BLaER1 treated with 17β-estradiol and CSF1 and Interleukin-3, amounts not matched to agents 10 nM and 100 nM (cell line): ENCODE data around the gene CDH23.

Experiments used
- H3K27ac ChIP-seq, 11 experiments: shearing (Covaris generic); formaldehyde crosslinking; 2 replicates each; pipeline ENCODE4 v1.8.1; 2022
- H3K27me3 ChIP-seq, 11 experiments: shearing (Covaris generic); formaldehyde crosslinking; 2 replicates each; pipeline ENCODE4 v1.8.1; 2022
- H3K36me3 ChIP-seq, 11 experiments: shearing (Covaris generic); formaldehyde crosslinking; 2 replicates each; pipeline ENCODE4 v1.8.1; 2022
- H3K4me1 ChIP-seq, 10 experiments: shearing (Covaris generic); formaldehyde crosslinking; 2 replicates each; pipeline ENCODE4 v1.8.1; 2022
- H3K4me2 ChIP-seq, 11 experiments: shearing (Covaris generic); formaldehyde crosslinking; 2 replicates each; pipeline ENCODE4 v1.8.1; 2022
- H3K4me3 ChIP-seq, 10 experiments: shearing (Covaris generic); formaldehyde crosslinking; 2 replicates each; pipeline ENCODE4 v1.8.1; 2022
- H3K9ac ChIP-seq, 11 experiments: shearing (Covaris generic); formaldehyde crosslinking; 2 replicates each; pipeline ENCODE4 v1.8.1; 2022
- H3K9me3 ChIP-seq, 11 experiments: shearing (Covaris generic); formaldehyde crosslinking; replicated peaks in 1 of 11; 2 replicates each; pipeline ENCODE4 v1.8.1; 2022
- H4K20me1 ChIP-seq, 11 experiments: shearing (Covaris generic); formaldehyde crosslinking; 2 replicates each; pipeline ENCODE4 v1.8.1; 2022
- Cebpa-rat ChIP-seq, 11 experiments: shearing (Covaris generic); IDR thresholded peaks; 2 replicates each; pipeline ENCODE4 v1.8.1; 2022

The CDH23 gene

DNA sequence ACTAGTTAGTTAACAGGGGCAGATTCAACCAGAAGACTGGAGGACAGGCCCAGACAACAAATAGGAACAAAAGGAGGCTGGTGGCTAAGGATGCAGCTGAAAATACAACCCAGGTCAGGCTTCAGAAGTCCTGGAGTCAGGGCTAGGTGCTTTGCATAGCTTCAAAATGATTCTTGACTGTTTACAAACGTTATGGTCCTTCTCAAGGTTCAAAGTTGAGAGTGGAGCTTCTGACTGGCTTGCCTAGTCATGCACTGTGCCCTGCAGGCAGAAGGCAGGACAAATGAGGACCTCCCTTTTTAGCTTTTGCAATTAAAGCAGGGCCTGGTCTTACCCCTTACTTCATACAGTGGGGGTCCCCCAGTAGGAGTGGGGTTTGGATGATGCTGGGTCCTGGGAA, 4.4 kb upstream of the CDH23 start:
- peaks cover 0 to 5% (median 1%) of the 10 kb centered on the region in 11 experiments; a peak in 7 of 22 replicates for H4K20me1 ChIP-seq
- H3K36me3 ChIP-seq = no peaks in the 10 kb centered on the region
- H3K4me3 ChIP-seq = no peak overlapping the region
- H3K9me3 ChIP-seq = no peaks in the 10 kb centered on the region
- H3K4me1 ChIP-seq = peaks cover 8 to 40% (median 27%) of the 10 kb centered on the region in 10 experiments
- H3K27me3 ChIP-seq = peaks cover 14 to 41% (median 23%) of the 10 kb centered on the region in 11 experiments
- H3K27ac ChIP-seq = no peak overlapping the region
- no peak overlapping the region for H3K9ac ChIP-seq
- TF ChIP-seq Cebpa-rat (IDR thresholded peaks at IDR 0.05) = no peak
- H3K4me2 ChIP-seq = 0 out of 22 replicates have a peak overlapping the region, but pooled peaks of 1 of the 11 experiments have one; percentile 3

DNA sequence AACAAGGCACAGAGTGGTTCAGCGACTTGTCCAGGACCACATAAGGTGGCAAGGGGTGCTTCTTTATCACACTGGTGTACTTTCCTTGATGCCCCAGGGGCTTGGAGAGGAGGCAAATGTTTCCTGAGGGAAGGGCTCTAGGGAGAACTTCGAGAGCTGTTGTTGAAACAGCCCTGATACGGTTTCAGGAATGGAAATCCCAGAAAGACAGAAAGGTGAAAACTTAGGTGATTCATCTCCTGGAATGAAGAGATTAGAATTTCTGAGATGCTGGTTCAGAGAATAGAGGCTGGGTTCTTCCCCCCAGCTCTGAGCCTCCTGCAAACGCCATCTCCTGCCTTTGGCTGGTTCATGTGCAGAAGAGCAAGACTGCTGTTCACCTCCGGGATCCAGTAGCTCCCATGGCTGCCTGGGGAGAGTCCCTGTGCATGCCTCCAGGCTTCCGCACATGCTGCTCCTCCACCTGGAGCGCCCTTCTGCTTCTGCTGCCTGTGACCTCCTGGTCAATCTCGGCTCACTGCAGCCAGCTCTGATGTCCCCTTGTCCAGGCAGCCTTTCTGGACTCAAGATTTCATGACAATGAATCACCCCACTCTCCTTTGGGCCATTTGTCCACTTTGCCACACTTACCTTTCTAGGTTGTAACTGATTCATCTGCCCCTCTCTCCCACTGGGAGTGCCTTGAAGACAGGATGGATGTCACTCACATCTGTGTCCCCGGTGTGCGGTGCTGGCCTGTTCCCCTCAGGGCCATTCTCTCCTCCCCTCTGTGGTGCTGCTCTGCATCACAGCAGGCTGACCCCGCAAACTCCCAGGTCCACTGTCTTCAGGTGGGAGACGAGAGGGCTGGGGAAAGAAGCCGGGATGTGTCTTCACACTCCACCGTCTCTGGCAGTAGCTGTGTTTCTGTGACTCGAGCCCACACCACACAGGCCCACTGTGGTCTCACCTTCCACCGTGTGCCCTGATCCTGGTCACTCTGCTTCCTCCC, 3.6 kb upstream of the CDH23 start:
- no peak overlapping the region for H3K27ac ChIP-seq
- peaks cover 22 to 49% (median 31%) of the 10 kb centered on the region in 11 experiments for H3K27me3 ChIP-seq
- no peaks in the 10 kb centered on the region for H3K9me3 ChIP-seq
- no peak overlapping the region for H3K9ac ChIP-seq
- 0 out of 22 replicates have a peak overlapping the region, but pooled peaks of 1 of the 11 experiments have one; percentile 3 for H3K4me2 ChIP-seq
- TF ChIP-seq Cebpa-rat (IDR thresholded peaks at IDR 0.05) = no peak
- no peaks in the 10 kb centered on the region for H3K36me3 ChIP-seq
- no peak overlapping the region for H3K4me3 ChIP-seq
- peaks cover 0 to 13% (median 9%) of the 10 kb centered on the region in 11 experiments; a peak in 9 of 22 replicates for H4K20me1 ChIP-seq
- H3K4me1 ChIP-seq = peaks cover 16 to 47% (median 35%) of the 10 kb centered on the region in 10 experiments

DNA sequence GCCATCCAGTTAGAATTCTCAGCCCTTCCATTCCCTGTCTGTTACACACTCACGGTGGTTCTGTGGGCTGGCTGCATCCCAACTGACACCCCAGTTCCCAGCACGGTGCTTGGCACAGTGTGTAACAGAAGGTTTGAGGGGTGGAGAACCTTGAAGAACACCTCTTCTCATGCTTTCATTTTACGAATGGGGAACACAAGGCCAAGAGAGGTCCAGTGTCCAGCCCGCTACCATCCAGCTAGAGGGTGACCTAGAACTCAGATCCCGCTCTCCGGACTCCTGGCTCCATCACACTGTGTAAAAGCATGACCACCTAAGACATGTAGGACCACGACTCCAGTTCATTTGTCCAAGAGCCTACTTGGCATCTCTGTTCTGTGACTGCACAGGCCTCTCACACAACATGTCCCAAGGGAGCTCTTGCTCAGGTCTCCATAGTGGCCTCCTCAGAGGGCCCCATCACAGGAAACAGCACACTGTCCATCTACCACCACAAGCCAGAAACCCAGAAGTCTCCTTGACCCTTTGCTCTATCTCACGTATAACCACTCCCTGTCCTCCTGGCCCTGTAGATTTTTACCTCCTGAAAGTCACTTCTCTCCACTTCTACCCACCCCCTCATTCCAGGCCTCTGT, 2.8 kb upstream of the CDH23 start:
- Histone ChIP-seq H3K27ac (no peak overlapping the region), H3K4me3 (no peak overlapping the region), H3K27me3 (peaks cover 31 to 58% (median 39%) of the 10 kb centered on the region in 11 experiments), H3K4me1 (peaks cover 16 to 47% (median 36%) of the 10 kb centered on the region in 10 experiments), H4K20me1 (peaks cover 0 to 20% (median 11%) of the 10 kb centered on the region in 11 experiments; a peak in 10 of 22 replicates), H3K36me3 (no peaks in the 10 kb centered on the region), H3K9ac (no peak overlapping the region), H3K9me3 (no peaks in the 10 kb centered on the region), H3K4me2 (no peak overlapping the region)
- TF ChIP-seq Cebpa-rat (IDR thresholded peaks at IDR 0.05) = no peak

DNA sequence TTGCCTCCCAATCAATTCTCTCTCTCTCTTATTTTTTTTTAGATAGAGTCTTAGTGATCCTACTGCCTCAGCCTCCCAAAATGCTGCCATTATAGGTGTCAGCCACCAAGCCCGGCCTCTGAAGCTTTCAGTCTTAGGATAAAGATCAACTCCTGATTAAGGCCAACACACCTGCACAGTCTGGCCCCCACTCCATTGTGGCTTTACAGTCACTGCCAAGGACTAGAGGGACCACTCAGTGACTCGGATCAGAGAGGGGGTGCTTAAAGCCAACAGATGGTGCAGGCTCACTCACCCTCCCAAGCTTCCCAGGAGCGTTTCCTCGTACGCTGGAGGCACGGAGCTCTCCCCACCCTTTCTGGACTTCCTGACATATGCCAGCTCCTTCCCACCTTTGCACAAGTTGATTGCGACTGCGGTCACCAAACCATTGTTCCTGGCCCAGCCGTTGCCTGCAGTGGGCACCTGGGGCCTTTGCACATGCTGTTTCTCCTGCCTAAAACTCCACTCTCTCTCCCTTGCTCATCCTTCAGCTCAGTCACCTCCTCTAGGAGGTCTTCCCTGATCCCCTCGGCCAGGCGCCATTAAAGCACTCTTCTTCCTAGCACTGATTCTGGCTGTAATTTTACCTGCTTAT, 1.7 kb upstream of the CDH23 start:
- H3K27me3 ChIP-seq = peaks cover 42 to 69% (median 50%) of the 10 kb centered on the region in 11 experiments

DNA sequence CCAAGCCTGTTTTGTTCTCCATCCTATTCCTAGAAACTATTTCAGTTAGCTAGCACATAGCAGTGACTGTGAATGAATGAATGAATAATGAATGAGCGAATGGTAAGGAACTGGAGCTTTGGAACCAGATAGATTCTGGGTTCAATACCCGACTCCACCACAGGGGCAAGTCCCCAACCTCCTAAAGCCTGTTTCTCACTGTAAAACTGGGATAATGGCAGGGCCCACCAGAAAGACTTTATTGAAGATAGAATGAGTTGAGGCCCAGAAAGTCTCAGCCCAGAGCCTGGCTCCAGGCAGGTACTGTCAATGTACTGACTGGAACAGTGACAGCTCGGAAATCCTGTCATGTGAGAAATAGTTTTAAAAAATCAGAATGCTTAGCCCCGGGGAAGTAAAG, 1.1 kb upstream of the CDH23 start:
- no peak overlapping the region; a peak in 1 of 20 replicates for H3K4me3 ChIP-seq
- peak overlapping the region in 1 of 11 experiments; percentile 70; a peak in 5 of 22 replicates for H3K9ac ChIP-seq
- H3K9me3 ChIP-seq = no peaks in the 10 kb centered on the region
- H3K36me3 ChIP-seq = no peaks in the 10 kb centered on the region
- peaks cover 46 to 68% (median 52%) of the 10 kb centered on the region in 11 experiments for H3K27me3 ChIP-seq
- H4K20me1 ChIP-seq = peaks cover 0 to 22% (median 11%) of the 10 kb centered on the region in 11 experiments; a peak in 10 of 22 replicates
- no peak overlapping the region for H3K27ac ChIP-seq
- H3K4me2 ChIP-seq = peak overlapping the region in 8 of 11 experiments; percentile 85 to 97 (median 92); a peak in 16 of 22 replicates
- peaks cover 11 to 37% (median 27%) of the 10 kb centered on the region in 10 experiments for H3K4me1 ChIP-seq
- no peak for TF ChIP-seq Cebpa-rat (IDR thresholded peaks at IDR 0.05)

More for the DNA sequence above, 1.7 kb upstream of the CDH23 start:
- Histone ChIP-seq H3K4me2 (no peak overlapping the region), H4K20me1 (peaks cover 0 to 22% (median 11%) of the 10 kb centered on the region in 11 experiments; a peak in 10 of 22 replicates), H3K9me3 (no peaks in the 10 kb centered on the region), H3K36me3 (no peaks in the 10 kb centered on the region), H3K4me1 (peaks cover 16 to 43% (median 33%) of the 10 kb centered on the region in 10 experiments), H3K9ac (no peak overlapping the region), H3K27ac (no peak overlapping the region), H3K4me3 (no peak overlapping the region)
- no peak for TF ChIP-seq Cebpa-rat (IDR thresholded peaks at IDR 0.05)

DNA sequence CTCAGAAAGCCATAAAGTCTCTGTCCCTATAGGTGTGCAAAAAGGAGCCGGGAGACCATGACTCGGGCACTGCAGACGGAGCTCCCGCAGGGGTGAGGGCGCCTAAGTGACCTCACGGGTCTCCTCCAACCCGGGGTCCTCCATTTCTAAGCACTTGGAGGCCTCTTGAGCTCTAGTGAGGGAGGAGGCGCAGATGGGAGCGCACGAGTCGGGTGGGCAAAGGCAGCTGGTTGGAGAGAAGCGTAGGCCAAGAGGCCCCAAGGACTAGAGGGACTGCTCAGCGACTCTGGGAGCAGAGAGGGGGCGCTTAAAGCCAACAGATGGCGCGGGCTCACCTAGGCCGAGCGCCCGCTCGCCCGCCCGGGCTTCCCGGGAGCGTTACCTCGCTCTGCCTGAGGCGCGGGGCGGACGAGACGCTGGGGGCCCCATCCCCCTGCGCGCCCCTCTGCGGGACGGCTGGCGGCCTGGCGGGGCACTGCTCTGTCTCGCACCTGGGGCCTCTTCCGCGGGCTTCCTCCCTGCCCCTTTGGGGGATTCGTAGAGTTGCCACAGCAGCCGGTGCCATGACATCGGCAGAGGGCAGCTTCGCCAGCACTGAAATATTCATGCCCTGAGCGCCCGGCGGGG, 523 bp upstream of the CDH23 start:
- Histone ChIP-seq H3K4me3 (peak overlapping the region; percentile 42 to 74 (median 64); a peak in 19 of 20 replicates), H3K4me1 (peaks cover 10 to 31% (median 21%) of the 10 kb centered on the region in 10 experiments), H3K27me3 (peaks cover 46 to 62% (median 52%) of the 10 kb centered on the region in 11 experiments), H4K20me1 (peaks cover 0 to 22% (median 11%) of the 10 kb centered on the region in 11 experiments; a peak in 10 of 22 replicates), H3K36me3 (no peaks in the 10 kb centered on the region), H3K27ac (0 out of 22 replicates have a peak overlapping the region, but pooled peaks of 2 of the 11 experiments have one; percentile 2 to 15), H3K4me2 (peak overlapping the region; percentile 79 to 97 (median 91)), H3K9me3 (no peaks in the 10 kb centered on the region), H3K9ac (peak overlapping the region in 10 of 11 experiments; percentile 31 to 73 (median 56); a peak in 17 of 22 replicates)
- no peak for TF ChIP-seq Cebpa-rat (IDR thresholded peaks at IDR 0.05)

DNA sequence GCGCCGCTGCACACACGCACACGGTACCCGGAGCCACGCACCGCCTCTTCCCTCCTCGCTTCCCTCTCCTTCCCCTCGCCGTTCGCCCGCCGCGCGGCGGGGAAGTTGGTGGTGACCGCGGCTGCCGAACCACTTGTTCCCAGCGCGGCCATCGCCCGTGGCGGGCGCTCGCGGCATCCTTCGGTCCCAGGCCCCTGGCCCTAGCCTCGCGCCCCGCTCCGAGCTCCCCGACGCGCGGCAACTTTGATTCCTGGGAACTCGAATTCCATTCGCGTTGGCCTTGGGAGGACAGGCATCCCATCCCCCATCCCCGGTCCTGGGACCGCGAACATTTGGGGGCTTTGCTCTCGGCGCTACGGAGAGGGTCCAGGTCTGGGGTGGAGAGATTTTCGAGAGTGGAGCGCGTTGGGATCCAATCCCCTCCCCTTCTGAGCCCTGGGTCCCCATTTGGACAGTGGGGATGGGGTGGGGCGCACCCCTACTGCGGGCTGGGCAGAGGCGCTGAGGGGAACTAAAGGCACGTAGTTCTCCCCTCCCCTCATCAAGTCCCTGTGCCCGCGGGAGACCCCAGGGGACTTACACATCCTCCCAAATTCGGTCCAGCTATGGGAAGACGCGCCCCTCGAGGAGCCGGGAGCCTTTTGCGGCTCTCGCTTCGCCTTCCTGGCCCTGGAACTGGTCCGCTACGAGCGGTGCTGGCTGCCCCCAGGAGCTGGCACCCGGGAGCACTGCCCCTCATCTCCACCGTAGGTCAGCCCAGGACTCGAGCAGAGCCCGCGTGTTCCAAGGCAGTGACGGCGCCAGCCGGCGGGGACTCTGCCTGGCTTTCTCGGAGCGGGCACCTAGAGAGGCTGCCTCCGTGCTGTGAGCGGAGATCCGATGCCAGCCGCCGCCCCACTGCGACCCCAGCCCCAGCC, 834 bp downstream of the CDH23 start:
- Histone ChIP-seq H3K9ac (peak overlapping the region in 10 of 11 experiments; percentile 31 to 77 (median 67); a peak in 20 of 22 replicates), H3K4me2 (peak overlapping the region; percentile 91 to 100 (median 99)), H3K9me3 (no peaks in the 10 kb centered on the region), H3K36me3 (no peaks in the 10 kb centered on the region), H3K27me3 (peaks cover 46 to 61% (median 52%) of the 10 kb centered on the region in 11 experiments), H3K4me1 (peaks cover 10 to 28% (median 20%) of the 10 kb centered on the region in 10 experiments), H3K4me3 (peak overlapping the region; percentile 48 to 77 (median 66)), H3K27ac (peak overlapping the region in 2 of 11 experiments; percentile 29 to 40; a peak in 2 of 22 replicates), H4K20me1 (peaks cover 0 to 22% (median 11%) of the 10 kb centered on the region in 11 experiments; a peak in 10 of 22 replicates)
- TF ChIP-seq Cebpa-rat (IDR thresholded peaks at IDR 0.05) = no peak
